IMR-90 (cell line): ENCODE measurements around the gene CEACAM16. TPM values are rescaled to one million over a fixed set of nuclear protein-coding genes. Genes with fewer than 3 reads are reported as not detected.

Experiments used
- ATAC-seq: fragments of 200-7000 bp; cut with Tn5 transposase; 2 replicates; pipeline ENCODE4 v1.9.1; 2020; ENCODE audit warnings: low read depth, mild to moderate bottlenecking, moderate library complexity
- BruUV-seq: library from RNA; stranded (reverse); fragments of 400-500 nt; replicated peaks from 2 replicates; lab custom pipeline; 2021; lab: Mats Ljungman, UMichigan
- CTCF ChIA-PET: fragments of 300-600 bp; formaldehyde crosslinking; extraction: SDS; loops from one replicate; lab custom pipeline; 2021; ENCODE audit warnings: antibody characterized with exemption; lab: Yijun Ruan, JAX
- POLR2A ChIA-PET: fragments of 300-600 bp; sonication (Branson Sonifier 250); formaldehyde crosslinking; loops from one replicate; lab custom pipeline; 2022; ENCODE audit warnings: antibody characterized with exemption; ENCODE audit not compliant: unreplicated experiment; lab: Charles Lee
- DNase-seq: peaks from one replicate; pipeline ENCODE4 v3.0.0; 2013
- H2AFZ ChIP-seq: replicated peaks from 2 replicates; pipeline ENCODE3; 2013; ENCODE audit warnings: low read length, mild to moderate bottlenecking; ENCODE audit not compliant: poor library complexity
- H2AK5ac ChIP-seq: 2 replicates; pipeline ENCODE4 v1.6.1; 2013; ENCODE audit warnings: low read depth, low read length, inconsistent platforms
- H2AK9ac ChIP-seq: replicated peaks from 2 replicates; pipeline ENCODE3; 2013; ENCODE audit warnings: mild to moderate bottlenecking, low read depth, low read length, moderate library complexity; ENCODE audit not compliant: poor library complexity
- H2BK120ac ChIP-seq: 2 replicates; pipeline ENCODE4 v1.6.1; 2013; ENCODE audit warnings: low read depth, low read length, inconsistent platforms
- H2BK15ac ChIP-seq: 3 replicates; pipeline ENCODE4 v1.6.1; 2013; ENCODE audit warnings: low read depth, low read length, inconsistent platforms
- H2BK20ac ChIP-seq: 2 replicates; pipeline ENCODE4 v1.6.1; 2013; ENCODE audit warnings: low read depth, mild to moderate bottlenecking, inconsistent platforms, low read length, moderate library complexity
- H2BK5ac ChIP-seq: 2 replicates; pipeline ENCODE4 v1.6.1; 2013; ENCODE audit warnings: mild to moderate bottlenecking, low read depth, low read length, inconsistent platforms; ENCODE audit not compliant: poor library complexity, severe bottlenecking
- H3K14ac ChIP-seq: replicated peaks from 2 replicates; pipeline ENCODE4 v1.6.1; 2013; ENCODE audit warnings: low read depth, low read length, inconsistent platforms
- H3K18ac ChIP-seq: 2 replicates; pipeline ENCODE4 v1.6.1; 2013; ENCODE audit warnings: low read depth, low read length, control low read depth
- H3K23ac ChIP-seq: 2 replicates; pipeline ENCODE4 v1.6.1; 2013; ENCODE audit warnings: low read depth, low read length, inconsistent platforms
- H3K27ac ChIP-seq: 2 replicates; pipeline ENCODE4 v1.5.1; 2013; ENCODE audit warnings: mild to moderate bottlenecking, control low read depth, low read length; ENCODE audit not compliant: insufficient read depth
- H3K27me3 ChIP-seq: 2 replicates; pipeline ENCODE4 v1.6.1; 2013; ENCODE audit warnings: low read length; ENCODE audit not compliant: control insufficient read depth, insufficient read depth
- H3K36me3 ChIP-seq: 2 replicates; pipeline ENCODE4 v1.6.1; 2013; ENCODE audit warnings: low read length, mixed read lengths; ENCODE audit not compliant: control insufficient read depth, insufficient read depth
- H3K4ac ChIP-seq: 2 replicates; pipeline ENCODE4 v1.6.1; 2013; ENCODE audit warnings: low read depth, low read length, inconsistent platforms
- H3K4me1 ChIP-seq: 2 replicates; pipeline ENCODE4 v1.6.1; 2013; ENCODE audit warnings: low read length, mixed read lengths; ENCODE audit not compliant: control insufficient read depth, insufficient read depth
- H3K4me2 ChIP-seq: 2 replicates; pipeline ENCODE4 v1.6.1; 2013; ENCODE audit warnings: low read depth, mild to moderate bottlenecking, control low read depth, low read length, moderate library complexity
- H3K4me3 ChIP-seq: 2 replicates; pipeline ENCODE4 v1.5.1; 2013; ENCODE audit warnings: low read depth, mild to moderate bottlenecking, control low read depth, low read length, moderate library complexity; ENCODE audit not compliant: insufficient read depth
- H3K56ac ChIP-seq: 2 replicates; pipeline ENCODE4 v1.6.1; 2013; ENCODE audit warnings: low read length, inconsistent platforms; ENCODE audit not compliant: insufficient read depth; ENCODE audit errors: extremely low read depth
- H3K79me1 ChIP-seq, 2 experiments: 2 replicates each; pipeline ENCODE4 v1.6.1; 2013; ENCODE audit warnings: low read length in 2 of 2, inconsistent platforms in 1 of 2, low read depth in 1 of 2
- H3K9ac ChIP-seq: 2 replicates; pipeline ENCODE4 v1.6.1; 2013; ENCODE audit warnings: low read depth, low read length, control low read depth
- H3K9me1 ChIP-seq: 2 replicates; pipeline ENCODE4 v1.6.1; 2013; ENCODE audit warnings: low read length, inconsistent platforms; ENCODE audit not compliant: insufficient read depth
- H3K9me3 ChIP-seq: 2 replicates; pipeline ENCODE4 v1.6.1; 2013; ENCODE audit warnings: low read length; ENCODE audit not compliant: control insufficient read depth, insufficient read depth
- H4K20me1 ChIP-seq: 2 replicates; pipeline ENCODE4 v1.6.1; 2013; ENCODE audit warnings: low read length, inconsistent platforms; ENCODE audit not compliant: insufficient read depth
- H4K5ac ChIP-seq: 2 replicates; pipeline ENCODE4 v1.6.1; 2013; ENCODE audit warnings: mild to moderate bottlenecking, low read depth, low read length, control low read depth
- H4K8ac ChIP-seq, 2 experiments: 2 replicates each; pipeline ENCODE4 v1.6.1; 2013; ENCODE audit warnings: low read depth in 2 of 2, low read length in 2 of 2, control low read depth in 1 of 2, inconsistent platforms in 1 of 2
- H4K91ac ChIP-seq: 2 replicates; pipeline ENCODE4 v1.6.1; 2013; ENCODE audit warnings: low read depth, low read length, inconsistent platforms; ENCODE audit not compliant: insufficient read depth
- CHD1 ChIP-seq: IDR thresholded peaks from 2 replicates; pipeline ENCODE4 v1.6.1; 2012; ENCODE audit warnings: low read depth, low read length, improper control_type of control experiment
- MAFK ChIP-seq: IDR thresholded peaks from 2 replicates; pipeline ENCODE4 v1.6.1; 2012; ENCODE audit warnings: low read depth, low read length, improper control_type of control experiment
- POLR2A ChIP-seq: IDR thresholded peaks from 2 replicates; pipeline ENCODE4 v1.6.1; 2012; ENCODE audit warnings: mild to moderate bottlenecking, low read depth, low read length
- RCOR1 ChIP-seq: IDR thresholded peaks from 2 replicates; pipeline ENCODE4 v1.6.1; 2012; ENCODE audit warnings: mild to moderate bottlenecking, low read length, improper control_type of control experiment; ENCODE audit not compliant: insufficient replicate concordance
- RFX5 ChIP-seq: IDR thresholded peaks from 2 replicates; pipeline ENCODE4 v1.8.0; 2012; ENCODE audit warnings: low read depth, mild to moderate bottlenecking, low read length, moderate library complexity
- WGBS, 2 experiments: methylation state at CpG; one replicate each; pipeline versions ENCODE4 v1.1.5 to v1.1.7; 2013; ENCODE audit warnings: missing lambda C conversion rate in 2 of 2; ENCODE audit not compliant: insufficient read length in 1 of 2; ENCODE audit errors: extremely low coverage in 2 of 2; 5-methylcytosine and 5-hydroxymethylcytosine counted together
- dilution Hi-C: fragments of 300-500 bp; cut with HindIII; formaldehyde crosslinking; loops from one replicate; pipeline ENCODE4 v1.14.3; 2018; ENCODE audit warnings: low sequenced_read_pairs; ENCODE audit not compliant: unreplicated experiment
- in situ Hi-C: fragments of 300-500 bp; cut with MboI; formaldehyde crosslinking; loops from 3 replicates; pipeline ENCODE4 v1.14.3; 2019; ENCODE audit warnings: low sequenced_read_pairs, inconsistent platforms, mixed read lengths
- intact Hi-C: fragments of 100-400 bp; cut with micrococcal nuclease; formaldehyde crosslinking; loops from 2 replicates; pipeline ENCODE4 v1.10.0; 2022
- polyA plus RNA-seq, 3 experiments: library from polyadenylated mRNA; depleted of rRNA; stranded (reverse); fragments of >200 nt; gene quantifications; 2 replicates each; pipeline ENCODE4 v1.2.3, GENCODE V29; 2012; ENCODE audit warnings: low replicate concordance in 1 of 3
- total RNA-seq: library from RNA; depleted of rRNA; stranded (reverse); fragments of >200 nt; gene quantifications from 2 replicates; pipeline ENCODE4 v1.2.3, GENCODE V29; 2012
- TF ChIP-seq, protein P1 (sequence below): fragments of 150-350 bp; IDR thresholded peaks from 2 replicates; pipeline ENCODE4 v1.6.1; 2016; ENCODE audit warnings: low read depth, mild to moderate bottlenecking, low read length, moderate library complexity, borderline replicate concordance

CEACAM16 gene
- total and polyA plus RNA-seq, 2 of the 4 experiments (the other 2 are of a cell fraction), result not detected

DNA sequence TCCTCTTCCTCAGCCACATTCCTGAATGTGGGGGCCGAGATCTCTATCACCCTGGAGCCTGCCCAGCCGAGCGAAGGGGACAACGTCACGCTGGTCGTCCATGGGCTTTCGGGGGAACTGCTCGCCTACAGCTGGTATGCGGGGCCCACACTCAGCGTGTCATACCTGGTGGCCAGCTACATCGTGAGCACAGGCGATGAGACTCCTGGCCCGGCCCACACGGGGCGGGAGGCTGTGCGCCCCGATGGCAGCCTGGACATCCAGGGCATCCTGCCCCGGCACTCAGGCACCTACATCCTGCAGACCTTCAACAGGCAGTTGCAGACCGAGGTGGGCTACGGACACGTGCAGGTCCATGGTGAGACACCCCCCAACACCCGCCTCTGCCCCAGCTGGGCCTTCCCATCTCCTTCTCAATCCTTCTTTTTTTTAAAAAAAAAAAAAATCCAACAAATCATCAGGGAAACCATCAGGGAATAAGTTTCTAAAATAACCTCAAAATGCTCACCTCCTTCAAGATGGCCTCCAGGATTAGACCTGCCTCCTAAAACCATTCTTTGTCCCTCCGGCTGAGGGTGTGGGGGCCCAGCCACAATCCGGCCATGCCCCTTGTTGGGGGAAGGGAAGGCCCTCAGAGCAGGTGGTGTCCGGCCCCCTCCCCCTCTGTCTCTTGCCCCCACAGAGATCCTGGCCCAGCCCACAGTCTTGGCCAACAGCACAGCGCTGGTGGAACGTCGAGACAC lies 4.6 kb downstream of the CEACAM16 start:
- H2AK5ac ChIP-seq, result no peak overlapping the region; the same call in 1 of the 2 replicates
- no peak overlapping the region for H3K9ac ChIP-seq
- H2BK120ac ChIP-seq, result no peak overlapping the region
- DNase-seq, result no peak
- peaks cover 12% of the 10 kb centered on the region for H3K27me3 ChIP-seq
- H3K4me1 ChIP-seq, result no peaks in the 10 kb centered on the region
- H4K91ac ChIP-seq, result no peak overlapping the region
- H3K18ac ChIP-seq, result no peak overlapping the region
- in situ Hi-C loops, result no loop called here
- peak overlapping the region; percentile 28 for H2AK9ac ChIP-seq
- no peak overlapping the region for H2BK15ac ChIP-seq
- no peak overlapping the region for H2BK20ac ChIP-seq
- H3K27ac ChIP-seq, result no peak overlapping the region
- no peaks in the 10 kb centered on the region for H3K79me1 ChIP-seq
- H4K5ac ChIP-seq, result no peak overlapping the region
- no peak overlapping the region for H3K23ac ChIP-seq
- no peaks in the 10 kb centered on the region for H3K9me1 ChIP-seq
- no peaks in the 10 kb centered on the region for H4K20me1 ChIP-seq
- no peak overlapping the region for H2AFZ ChIP-seq
- H3K4me2 ChIP-seq, result no peak overlapping the region
- dilution Hi-C loops, result no loop called here
- TF ChIP-seq, protein P1, sequence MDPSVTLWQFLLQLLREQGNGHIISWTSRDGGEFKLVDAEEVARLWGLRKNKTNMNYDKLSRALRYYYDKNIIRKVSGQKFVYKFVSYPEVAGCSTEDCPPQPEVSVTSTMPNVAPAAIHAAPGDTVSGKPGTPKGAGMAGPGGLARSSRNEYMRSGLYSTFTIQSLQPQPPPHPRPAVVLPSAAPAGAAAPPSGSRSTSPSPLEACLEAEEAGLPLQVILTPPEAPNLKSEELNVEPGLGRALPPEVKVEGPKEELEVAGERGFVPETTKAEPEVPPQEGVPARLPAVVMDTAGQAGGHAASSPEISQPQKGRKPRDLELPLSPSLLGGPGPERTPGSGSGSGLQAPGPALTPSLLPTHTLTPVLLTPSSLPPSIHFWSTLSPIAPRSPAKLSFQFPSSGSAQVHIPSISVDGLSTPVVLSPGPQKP, result no peak
- TF ChIP-seq MAFK (no peak), POLR2A (no peak), RFX5 (no peak), RCOR1 (no peak), CHD1 (no peak)
- no TSS peak for BruUV-seq
- intact Hi-C loops, result no loop called here
- H3K56ac ChIP-seq, result no peak overlapping the region
- no peak overlapping the region for H3K14ac ChIP-seq
- H3K9me3 ChIP-seq, result no peaks in the 10 kb centered on the region
- no peak overlapping the region for H4K8ac ChIP-seq
- ATAC-seq, result no peak
- 89% methylated on average over 23 of the region's 28 CpGs; no CpG with 5 or more reads in 1 of the 2 experiments for WGBS, 2 experiments
- ChIA-PET CTCF (no interaction called here), POLR2A (no interaction called here)
- H2BK5ac ChIP-seq, result no peak overlapping the region
- H3K4ac ChIP-seq, result no peak overlapping the region
- H3K4me3 ChIP-seq, result no peak overlapping the region
- H3K36me3 ChIP-seq, result no peaks in the 10 kb centered on the region
